AG09309 (cell line): Measurements from ENCODE around the gene CES4A.
A peak's percentile ranks its signal among the peaks of the same experiment; 100 is the strongest.

ENCODE experiments used
- DNase-seq: peaks from one replicate; pipeline ENCODE4 v3.0.0-alpha.2; 2010; ENCODE audit warnings: low read depth
- H3K4me3 ChIP-seq: 2 replicates; pipeline ENCODE4 v1.5.1; 2011; ENCODE audit warnings: mild to moderate bottlenecking, low read depth, low read length, moderate library complexity; ENCODE audit not compliant: control insufficient read depth
- TF ChIP-seq, protein P1 (sequence below): IDR thresholded peaks from 2 replicates; pipeline ENCODE4 v1.5.1; 2011; ENCODE audit warnings: mild to moderate bottlenecking, low read depth, low read length, inconsistent platforms; ENCODE audit not compliant: insufficient read depth, control insufficient read depth; ENCODE audit errors: missing control alignments

The CES4A gene

DNA sequence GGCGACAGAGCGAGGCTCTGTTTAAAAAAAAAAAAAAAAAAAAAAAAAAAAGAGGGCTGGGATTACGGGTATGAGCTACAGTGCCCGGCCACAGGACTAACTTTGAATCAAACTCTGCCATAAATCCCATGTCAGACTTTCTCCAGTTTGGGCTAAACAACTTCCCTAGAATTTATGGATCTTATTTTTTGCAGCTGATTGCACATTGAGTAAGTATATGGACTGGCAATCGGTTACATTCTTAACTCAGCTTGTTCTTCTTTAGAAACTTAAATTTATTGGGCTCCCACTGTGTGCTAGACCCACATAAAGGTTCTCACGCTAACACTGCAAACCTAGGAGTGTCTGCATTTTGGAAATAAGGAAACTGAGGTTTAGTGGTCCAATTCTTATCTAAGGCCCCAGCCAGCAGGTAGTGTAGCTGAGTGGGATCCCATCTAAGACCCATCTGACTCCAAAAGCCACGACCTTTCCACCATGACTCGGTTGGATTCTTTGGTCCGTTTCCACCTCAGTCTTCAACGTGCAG, 39.8 kb downstream of the CES4A start:
- TF ChIP-seq, protein P1, sequence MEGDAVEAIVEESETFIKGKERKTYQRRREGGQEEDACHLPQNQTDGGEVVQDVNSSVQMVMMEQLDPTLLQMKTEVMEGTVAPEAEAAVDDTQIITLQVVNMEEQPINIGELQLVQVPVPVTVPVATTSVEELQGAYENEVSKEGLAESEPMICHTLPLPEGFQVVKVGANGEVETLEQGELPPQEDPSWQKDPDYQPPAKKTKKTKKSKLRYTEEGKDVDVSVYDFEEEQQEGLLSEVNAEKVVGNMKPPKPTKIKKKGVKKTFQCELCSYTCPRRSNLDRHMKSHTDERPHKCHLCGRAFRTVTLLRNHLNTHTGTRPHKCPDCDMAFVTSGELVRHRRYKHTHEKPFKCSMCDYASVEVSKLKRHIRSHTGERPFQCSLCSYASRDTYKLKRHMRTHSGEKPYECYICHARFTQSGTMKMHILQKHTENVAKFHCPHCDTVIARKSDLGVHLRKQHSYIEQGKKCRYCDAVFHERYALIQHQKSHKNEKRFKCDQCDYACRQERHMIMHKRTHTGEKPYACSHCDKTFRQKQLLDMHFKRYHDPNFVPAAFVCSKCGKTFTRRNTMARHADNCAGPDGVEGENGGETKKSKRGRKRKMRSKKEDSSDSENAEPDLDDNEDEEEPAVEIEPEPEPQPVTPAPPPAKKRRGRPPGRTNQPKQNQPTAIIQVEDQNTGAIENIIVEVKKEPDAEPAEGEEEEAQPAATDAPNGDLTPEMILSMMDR = no peak
- peak overlapping the region; percentile 61 for H3K4me3 ChIP-seq
- no peak for DNase-seq

DNA sequence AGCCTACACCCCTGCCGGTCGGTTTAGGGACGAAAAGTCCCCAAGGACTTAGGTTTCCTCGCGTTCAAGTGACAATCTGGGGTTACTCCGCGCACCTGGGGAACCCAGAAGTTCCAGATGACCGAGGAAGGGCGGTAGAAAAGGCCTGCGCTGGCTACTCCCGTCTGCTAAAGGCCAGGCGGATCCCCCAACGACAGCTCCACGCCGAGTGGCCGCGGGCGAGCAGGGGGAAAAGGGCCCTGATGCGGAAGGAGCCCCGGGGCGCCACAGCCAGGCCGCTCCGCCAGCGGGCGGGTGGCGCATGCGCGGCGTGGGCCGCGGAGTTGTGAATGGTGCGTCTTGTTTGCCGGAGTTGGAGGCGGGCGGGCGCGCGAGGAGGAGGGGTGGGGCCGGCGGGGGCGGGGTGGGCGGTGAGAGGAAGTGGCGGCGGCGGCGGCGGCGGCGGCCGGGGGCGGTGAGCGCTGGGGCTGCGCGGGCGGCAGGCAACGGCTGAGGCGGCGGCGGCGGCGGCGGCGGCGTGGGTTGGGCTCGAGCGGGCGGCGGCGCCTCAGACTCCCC, 40.4 kb downstream of the CES4A start, which contains the start of gene CBFB:
Gene CBFB, plus strand, starts transcription at position 454 of the 558 bp plus-strand sequence. CDS start 259 bp downstream, outside the sequence.
- peak; percentile 61 for DNase-seq
- TF ChIP-seq, protein P1 = no peak

DNA sequence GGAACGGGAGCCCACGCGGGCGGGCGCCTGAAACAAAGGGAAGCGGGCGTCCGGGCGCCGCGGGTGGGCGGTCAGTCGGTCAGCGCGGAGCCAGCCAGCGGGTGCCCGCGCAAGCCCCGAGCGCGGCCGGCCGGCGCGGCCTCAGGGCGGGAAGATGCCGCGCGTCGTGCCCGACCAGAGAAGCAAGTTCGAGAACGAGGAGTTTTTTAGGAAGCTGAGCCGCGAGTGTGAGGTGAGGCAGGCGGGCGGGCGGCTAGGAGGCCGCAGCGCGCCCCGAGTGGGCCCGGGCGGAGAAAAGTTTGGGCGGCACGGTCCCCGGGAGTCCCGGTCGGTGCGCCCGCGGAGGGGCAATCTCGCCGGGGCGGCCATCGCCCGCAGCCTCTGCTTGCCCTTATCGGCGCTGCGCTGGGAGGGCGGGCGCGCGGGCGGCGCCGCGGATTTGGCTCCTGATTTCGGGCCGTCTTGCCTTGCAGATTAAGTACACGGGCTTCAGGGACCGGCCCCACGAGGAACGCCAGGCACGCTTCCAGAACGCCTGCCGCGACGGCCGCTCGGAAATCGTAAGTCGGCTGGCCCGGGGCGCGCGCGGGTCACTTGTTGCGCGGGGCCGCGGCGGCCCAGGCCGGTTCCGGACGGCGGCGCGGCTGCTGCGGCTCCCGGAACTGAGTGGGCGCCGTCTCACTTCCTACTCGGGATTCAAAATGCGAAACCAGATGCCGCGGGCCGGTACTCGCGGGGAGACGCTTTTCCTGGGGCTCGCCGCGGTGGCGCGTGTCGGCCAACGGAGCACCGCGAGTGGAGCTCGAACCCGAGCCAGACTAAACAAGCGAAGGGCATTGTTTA, 41.1 kb downstream of the CES4A start:
- peak overlapping the region; percentile 55 for H3K4me3 ChIP-seq
- no peak for DNase-seq
- TF ChIP-seq, protein P1 = no peak

More for the DNA sequence above, 40.4 kb downstream of the CES4A start, which contains the start of gene CBFB:
- peak within 1 kb of the TSS; percentile 61 for H3K4me3 ChIP-seq

DNA sequence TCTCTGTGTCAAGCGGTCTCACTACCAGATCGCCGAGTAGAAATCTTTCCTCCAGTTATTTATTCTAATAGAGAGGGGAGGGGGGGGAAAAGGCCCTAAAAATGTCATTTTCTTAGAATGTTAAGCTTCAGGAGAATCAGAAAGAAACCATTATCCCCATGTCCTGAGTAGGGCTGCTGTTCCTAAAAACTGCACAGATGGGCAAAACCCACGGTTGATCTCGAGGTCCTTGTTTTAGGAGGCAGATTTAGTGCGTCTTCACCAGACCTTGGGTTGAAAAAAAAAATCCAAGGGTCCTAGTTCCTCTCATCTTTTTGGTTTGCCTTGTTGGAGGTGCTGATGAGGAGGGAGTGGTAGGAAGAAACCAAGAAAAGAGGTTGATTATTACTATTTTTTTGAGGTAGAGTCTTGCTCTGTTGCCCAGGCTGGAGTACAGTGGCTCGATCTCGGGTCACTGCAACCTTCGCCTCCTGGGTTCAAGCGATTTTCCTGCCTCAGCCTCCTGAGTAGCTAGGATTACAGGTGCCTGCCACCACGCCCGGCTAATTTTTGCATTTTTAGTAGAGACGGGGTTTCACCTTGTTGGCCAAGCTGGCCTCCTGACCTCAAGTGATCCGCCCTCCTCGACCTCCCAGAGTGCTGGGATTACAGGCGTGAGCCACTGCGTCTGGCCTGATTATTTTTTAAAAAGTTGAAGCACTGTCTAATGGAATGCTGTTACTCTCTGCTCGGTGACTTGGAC, 42.0 kb downstream of the CES4A start:
- H3K4me3 ChIP-seq = peak overlapping the region; percentile 55
- TF ChIP-seq, protein P1 = no peak
- no peak for DNase-seq

DNA sequence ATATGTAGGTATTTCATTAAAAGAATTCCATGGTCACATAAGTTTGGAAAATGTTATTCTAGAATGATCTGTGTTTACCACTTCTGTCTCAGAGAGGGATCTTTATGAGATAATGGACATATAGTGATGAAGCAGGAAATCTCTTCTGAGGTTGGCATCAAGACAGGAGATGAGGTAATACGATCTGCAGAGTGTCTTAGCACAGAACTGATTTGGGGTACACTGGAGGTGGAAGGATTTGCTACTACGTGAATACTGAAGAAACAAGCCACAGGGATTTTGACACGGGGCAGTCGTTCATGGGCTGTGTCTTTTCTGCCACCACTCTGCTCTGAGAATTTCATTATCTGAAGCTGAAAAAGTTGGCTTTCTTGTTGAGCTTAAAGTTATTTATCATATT, 46.1 kb downstream of the CES4A start:
- no peak for DNase-seq
- TF ChIP-seq, protein P1 = no peak
- H3K4me3 ChIP-seq = no peak overlapping the region

DNA sequence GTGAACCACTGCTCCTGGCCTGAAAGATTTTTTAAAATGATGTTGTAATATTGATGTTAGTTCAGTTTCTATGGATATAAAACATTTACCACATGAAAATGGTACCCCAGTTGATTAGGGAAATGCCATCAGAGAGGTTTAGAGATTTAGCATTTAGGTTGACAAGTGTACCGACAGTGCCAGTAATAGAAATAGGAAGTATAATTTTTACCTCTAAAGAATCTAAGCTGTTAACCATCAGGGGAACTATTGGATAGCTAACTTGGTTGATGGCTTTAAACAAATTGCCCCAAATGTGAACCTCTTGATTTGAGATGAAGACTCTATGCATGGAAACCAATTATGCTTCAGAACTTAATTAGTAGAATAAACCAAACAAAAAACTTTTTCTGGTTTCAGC, 47.0 kb downstream of the CES4A start:
- TF ChIP-seq, protein P1 = no peak
- DNase-seq = no peak
- no peak overlapping the region for H3K4me3 ChIP-seq
